Activated CD4-positive, alpha-beta T cell treated with anti-CD3 and anti-CD28 coated beads for 4 hours (primary cell): ENCODE results near the gene MOSPD3.
A peak's percentile ranks its signal among the peaks of the same experiment; 100 is the strongest.
"Not testable (repeated sequence)": the region's sequence is repeated elsewhere in the genome, so short reads cannot be mapped to it uniquely, and the experiment has no call there.

Experiments used
- DNase-seq, 2 donors: peaks; one replicate each; pipeline ENCODE4 v3.0.0-alpha.2; 2020

MOSPD3 gene, protein sequence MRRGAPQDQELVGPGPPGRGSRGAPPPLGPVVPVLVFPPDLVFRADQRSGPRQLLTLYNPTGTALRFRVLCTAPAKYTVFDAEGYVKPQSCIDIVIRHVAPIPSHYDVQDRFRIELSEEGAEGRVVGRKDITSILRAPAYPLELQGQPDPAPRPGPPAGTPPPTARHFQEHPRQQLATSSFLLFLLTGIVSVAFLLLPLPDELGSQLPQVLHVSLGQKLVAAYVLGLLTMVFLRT

DNA sequence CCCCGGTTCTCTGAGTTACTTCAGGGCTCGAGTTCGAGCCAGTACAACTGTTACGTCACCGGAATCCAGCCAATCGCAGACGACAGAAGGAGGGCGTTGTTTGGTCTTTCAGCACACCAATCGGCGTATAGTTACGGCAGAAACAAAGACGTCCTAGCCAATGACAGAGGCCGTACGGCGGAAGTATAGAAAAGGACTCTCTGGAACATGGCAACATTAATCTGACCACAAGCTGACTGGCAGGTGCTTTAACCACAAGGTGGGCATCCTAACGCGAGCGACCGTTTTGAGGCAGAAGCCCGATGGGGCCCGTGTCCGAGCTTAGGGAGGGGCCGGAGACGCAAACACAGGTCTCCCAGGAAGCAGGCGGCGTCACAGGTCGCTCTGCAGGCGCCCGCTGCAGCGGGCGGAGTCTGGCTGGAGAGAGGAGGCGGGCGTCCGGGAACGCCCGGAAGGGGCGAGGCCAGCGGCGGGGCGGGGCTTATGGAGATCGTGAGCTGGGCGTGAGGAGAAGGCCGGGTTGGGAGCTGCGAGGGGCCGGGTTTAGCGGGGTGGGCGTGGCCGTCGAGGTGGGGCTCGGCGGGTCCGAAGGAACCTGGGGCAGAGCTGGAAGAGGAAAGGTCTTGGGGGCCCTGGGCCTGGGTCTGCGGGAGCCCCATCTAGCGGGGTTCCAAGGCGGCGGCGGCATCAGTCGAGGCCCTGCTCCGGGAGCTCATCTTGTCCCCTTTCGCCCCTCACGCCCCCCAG, at the start of gene MOSPD3:
MOSPD3 (plus strand) TSS at position 558 of the 747 bp plus-strand sequence. CDS start 252 bp downstream, outside the sequence.
- DNase-seq: peak; percentile 97

- DNase-seq: no peak
Measured at GRCh38 chr7:100563100-100563564, 49.2 kb upstream of the MOSPD3 start.

DNA sequence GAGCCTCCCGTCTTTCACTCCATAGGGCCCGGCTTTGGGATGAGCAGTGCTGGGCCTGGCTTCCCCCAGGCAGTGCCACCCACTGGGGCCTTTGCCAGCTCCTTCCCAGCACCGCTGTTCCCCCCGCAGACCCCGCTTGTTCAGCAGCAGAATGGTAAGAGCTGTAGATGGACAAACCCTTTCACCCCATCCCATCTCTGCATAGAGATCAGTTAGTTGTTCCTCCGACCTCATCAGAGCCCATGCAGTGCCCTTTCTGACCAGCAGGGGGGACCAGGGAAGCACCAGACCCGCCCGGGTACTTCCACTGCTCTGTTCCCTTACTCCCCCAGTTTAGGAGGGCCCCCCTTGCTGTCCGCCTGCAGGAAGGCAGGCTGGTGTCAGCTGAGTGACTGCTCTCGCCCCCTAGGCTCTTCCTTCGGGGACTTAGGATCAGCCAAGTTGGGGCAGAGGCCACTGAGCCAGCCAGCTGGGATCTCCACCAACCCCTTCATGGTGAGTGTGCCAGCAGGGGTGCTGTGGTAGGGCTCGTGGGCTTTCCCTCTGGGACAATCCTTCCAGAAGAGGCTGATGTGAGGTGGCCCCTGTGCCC, 48.4 kb upstream of the MOSPD3 start:
- DNase-seq: peak; percentile 76 to 89

DNA sequence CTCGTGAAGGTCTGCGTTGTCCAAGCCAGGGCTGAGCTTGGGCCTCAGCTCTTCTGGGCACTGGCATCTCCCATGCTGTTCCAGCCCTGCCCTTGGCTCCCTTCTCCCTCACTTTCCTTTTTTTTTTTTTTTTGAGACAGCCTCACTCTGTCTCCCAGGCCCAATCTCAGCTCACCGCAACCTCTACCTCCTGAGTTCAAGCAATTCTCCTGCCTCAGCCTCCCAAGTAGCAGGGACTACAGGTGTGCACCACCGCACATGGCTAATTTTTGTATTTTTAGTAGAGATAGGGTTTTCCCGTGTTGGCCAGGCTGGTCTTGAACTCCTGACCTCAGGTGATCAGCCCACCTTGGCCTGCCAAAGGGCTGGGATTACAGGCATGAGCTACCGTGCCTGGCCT, 47.9 kb upstream of the MOSPD3 start:
- DNase-seq: not testable (repeated sequence)

DNA sequence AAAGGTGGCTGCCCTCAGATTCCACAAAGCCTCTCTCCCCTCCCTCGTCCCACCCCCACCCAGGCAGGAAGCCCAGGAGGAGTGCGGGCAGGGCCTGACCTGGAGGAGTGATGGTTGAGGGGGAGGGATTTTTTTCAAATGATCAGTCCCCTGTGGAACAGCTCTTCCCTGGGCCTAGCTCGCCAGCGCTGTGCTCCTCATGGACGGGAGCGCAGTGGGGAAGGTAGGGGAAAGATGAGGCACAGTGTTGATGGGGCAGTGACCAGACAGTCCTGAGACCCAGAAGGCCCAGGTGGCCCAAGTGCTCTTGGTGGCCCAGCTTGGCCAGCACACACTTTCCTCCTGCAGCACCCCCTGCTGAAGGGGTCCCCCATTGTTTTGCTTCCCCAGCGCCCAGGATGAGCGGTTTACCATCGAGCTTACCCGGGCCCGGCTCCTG, 47.2 kb upstream of the MOSPD3 start:
- DNase-seq: no peak

DNA sequence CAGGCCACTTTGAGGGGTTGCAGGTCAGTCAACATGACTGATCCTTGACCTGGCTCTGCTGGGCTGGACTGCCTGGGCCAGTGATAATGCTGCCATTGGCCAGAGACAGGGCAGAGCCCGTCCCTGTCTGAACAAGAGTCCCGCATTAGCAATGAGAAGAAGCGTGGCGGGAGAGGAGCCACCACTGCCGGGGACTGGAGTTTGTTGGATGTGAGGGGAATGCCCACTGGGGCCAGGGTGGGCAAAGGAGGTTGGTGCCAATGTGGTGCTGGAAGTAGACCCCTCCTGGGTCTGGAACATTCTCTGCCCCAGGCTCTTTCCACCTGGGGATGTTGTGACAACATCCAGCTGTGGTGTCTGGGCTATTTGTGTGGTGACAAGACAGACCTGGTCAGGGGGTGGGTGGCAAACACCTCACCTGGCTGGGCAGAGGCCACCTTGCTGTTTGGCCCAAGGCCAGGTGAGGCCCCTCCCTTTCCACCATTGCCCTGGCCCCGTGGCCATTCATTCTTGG, 46.3 kb upstream of the MOSPD3 start:
- no peak for DNase-seq

- no peak for DNase-seq
Measured at GRCh38 chr7:100567031-100567730, 45.2 kb upstream of the MOSPD3 start.

GRCh38 chr7:100567751-100568175, 44.6 kb upstream of the MOSPD3 start:
- no peak for DNase-seq

DNA sequence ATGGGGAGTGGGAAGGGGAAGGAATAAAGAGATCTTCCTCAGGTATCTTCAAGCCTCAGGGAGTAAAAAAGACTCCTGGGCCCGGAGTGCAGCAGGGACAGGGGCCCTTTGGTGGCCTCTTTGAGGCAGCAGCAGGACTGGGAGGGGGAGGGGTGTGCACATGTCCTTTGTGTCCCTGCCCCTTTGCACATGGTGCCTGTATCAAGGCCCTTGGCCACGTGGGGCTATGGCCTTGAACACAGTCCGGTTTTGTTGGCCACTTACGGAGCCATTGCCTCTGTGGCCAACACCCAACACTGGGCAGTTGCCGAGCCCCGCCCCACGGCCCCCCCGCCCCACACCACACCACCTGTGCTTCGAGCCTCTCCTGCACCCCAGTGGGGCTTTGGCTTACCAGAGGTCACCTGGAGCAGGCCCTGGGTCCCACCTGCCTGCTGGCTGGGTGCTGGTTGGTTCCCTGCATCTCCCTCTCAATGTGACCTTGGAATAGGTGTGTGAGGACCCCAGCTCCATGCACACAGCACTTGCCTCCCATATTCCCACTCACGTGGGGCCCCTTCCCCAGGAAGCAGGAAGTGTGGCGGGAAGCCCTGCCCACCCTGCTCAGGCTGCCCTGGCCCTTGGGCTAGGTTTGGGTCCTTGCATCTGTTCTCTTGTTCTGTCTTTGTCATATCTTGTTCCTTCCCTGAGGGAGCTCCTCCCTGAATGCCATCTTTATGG, 44.0 kb upstream of the MOSPD3 start:
- DNase-seq: no peak

- peak in 1 of 2 donors; percentile 35 for DNase-seq
Measured at GRCh38 chr7:100568896-100569844, 43.2 kb upstream of the MOSPD3 start.

GRCh38 chr7:100570954-100571828, 41.1 kb upstream of the MOSPD3 start:
- DNase-seq: no peak

GRCh38 chr7:100571829-100572116, 40.6 kb upstream of the MOSPD3 start:
- no peak for DNase-seq

DNA sequence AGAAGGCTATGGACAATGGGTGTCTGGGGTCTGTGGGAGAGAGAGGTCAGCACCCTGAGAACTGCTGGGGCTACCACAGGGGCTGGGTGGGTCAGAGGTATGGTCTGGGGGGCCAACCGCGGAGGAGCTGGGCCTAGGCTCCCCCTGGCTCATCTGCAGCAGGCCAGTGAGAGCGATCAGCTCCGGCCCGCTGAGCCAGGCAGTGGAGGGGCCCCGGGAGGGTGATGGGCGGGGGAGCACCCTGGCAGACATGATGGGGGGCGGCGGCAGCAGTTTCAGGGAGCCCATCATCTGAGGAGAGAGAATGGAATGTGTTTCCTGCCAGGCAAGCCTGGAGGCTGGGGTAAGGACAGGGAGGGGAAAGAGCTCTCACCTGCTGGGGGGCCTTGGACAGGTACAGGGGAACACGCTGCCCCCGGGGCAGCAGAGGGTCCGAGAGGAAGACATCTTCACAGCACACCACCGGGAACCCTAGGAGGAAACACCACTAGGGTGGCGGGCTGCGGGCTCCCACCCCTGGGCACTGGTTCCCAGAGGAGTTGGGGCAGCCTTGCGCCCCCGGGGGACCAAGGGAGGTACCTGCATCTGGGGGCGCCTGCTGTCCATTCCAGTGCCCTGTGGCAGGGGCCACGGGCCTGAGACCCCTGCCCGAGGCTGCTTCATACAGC, 39.9 kb upstream of the MOSPD3 start:
- DNase-seq: no peak

- no peak for DNase-seq
Measured at GRCh38 chr7:100572949-100573675, 39.2 kb upstream of the MOSPD3 start.

DNA sequence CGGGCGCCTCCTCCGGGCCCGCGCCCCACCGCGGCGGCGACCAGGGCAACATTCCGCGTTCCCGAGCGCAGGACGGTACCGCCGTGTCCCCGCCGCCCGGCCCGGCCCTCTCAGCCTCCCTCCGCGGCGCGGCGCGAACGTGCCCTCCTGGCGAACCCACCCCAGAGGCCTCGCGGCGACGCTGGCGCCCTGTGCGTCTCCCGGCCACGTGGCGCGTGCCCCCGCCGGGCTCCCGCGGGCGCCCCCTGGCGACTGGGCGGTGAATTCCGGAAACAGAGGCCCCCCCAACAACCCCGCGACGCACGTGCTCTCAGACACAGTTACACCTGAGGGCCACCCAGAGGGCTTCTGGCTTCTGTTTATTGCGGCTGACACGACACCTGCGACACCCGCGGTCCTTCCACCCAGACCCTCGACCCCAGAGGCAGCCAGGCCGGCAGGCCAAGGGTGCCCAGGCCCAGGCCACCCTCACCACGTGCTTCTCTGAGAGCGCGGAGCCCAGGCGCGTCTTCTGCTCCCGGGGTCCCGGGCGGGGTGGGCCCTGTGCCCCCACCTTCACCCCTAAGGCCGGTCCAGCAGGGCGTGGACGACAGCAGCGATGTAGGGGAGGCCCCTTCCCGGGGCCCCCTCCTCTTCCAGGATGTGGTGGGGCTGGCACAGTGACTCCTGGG, 38.5 kb upstream of the MOSPD3 start, which contains the start of gene SAP25:
SAP25 (minus strand) TSS at position 210 of the 671 bp plus-strand sequence; CDS start at position 52, 158 bp downstream.
- no peak for DNase-seq

DNA sequence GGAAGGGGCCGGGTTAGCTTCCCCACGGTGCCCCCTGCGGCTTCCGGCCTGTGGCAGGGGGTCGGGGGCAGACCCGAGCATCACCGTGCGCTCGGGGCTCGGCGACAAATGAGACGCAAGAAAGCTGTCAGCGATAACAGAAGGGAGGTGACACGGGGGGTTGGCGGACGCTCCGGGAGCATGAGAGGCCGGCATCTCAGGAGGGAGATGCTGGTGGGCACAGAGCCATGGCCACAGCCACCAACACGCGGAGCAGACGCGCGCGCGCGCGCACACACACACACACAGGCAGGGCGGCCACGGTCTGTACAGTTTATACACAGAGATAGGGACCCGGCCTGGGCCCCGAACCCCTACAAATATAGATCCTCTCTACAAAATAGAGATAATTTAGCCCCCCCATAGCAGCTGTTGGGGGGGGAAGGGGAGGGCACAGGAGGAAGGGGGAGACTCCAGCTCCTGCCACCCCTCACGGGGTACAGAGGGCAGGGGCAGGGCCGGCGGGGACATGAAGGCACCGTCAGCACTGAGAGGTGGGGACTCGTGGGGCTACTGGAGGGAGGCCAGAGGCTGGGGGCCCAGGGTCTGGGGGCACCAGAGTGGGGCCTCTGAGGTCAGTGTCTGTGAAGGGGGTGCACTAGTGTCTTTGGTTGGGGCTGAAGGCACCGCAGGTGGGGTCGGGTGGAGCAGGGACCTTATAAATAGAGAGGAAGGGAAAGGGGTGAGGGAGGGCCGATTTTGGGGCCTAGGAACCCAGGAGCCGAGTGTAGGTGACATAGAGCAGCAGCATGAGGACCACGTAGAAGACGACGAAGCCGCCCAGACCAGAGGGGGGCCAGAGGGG, 37.8 kb upstream of the MOSPD3 start:
- DNase-seq: no peak

DNA sequence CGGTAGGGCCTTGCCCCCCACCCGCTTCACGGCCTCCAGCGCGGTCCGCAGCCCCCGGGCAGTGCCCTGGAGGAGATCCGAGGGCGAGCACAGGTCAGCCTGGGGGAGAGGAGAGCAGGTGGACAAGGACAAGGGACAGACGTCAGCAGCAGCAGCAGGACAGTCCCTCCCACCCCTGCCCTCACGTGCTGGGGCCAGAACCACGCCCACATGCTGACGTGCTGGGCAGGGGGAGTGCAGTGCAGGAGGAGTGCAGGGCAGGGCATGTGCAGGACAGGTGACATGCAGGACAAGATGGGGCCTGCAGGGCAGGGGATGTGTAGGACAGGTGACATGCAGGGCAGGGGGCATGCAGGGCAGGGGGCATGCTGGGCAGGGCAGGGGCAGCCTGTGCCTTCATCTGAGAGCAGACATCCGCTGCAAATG, 37.1 kb upstream of the MOSPD3 start:
- DNase-seq: no peak
